ENCODE data around the gene DTNB. TPM values are rescaled to one million over a fixed set of nuclear protein-coding genes. Genes with fewer than 3 reads are reported as not detected.

The DTNB gene
- total and polyA plus RNA-seq, 10 of the 15 experiments (the other 5 are each of a cell fraction or from before 2014, with no cell fraction given): 4.5 to 30.6 (median 11.9) TPM

DNA sequence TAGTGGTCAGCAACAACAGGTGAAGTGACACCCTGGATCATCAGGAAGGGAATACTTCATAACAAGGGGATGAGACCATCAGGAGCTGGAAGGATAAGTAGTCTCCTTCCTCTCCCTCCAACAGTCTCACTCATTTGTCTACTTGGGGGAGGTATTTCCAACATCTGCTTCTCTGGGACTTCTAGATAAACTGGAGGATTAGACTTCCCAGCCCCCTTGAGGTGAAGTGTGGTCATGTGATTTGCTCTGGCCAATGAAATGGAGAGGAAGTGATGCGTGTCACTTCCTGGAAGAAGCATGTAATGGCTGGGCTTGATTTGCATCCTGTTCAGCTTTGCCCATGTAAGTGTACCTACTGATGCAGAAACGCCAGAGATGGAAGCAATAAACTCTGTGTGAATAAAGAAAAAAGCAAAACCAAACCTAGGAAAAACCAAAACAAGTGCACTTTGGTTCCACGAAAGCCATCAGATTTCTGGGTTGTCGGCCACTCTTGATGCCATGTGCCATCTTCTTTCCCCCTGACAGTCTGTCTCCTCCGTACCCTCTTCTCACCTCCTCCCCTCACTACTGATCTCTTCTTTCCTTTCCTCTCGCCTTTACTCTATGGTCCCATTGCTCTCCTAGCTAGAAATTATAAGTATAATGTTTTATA is 255.5 kb downstream of the DTNB start (continued):
- TF ChIP-seq EGR1 (IDR thresholded peaks at IDR 0.05; ENCODE audit: borderline replicate concordance in 1 of 2, low read depth in 2 of 2, low read length in 2 of 2) (no peak), BRCA1 (IDR thresholded peaks at IDR 0.05; ENCODE audit: low read depth, low read length) (no peak), MTA3 (IDR thresholded peaks at IDR 0.05; ENCODE audit: borderline replicate concordance, low read length) (no peak), IKZF2 (IDR thresholded peaks at IDR 0.05) (0 out of 4 replicates have a peak, but pooled peaks of 1 of the 2 experiments have one; percentile 29), CBX3 (IDR thresholded peaks at IDR 0.05; ENCODE audit: borderline replicate concordance, low read depth) (no peak), TCF3 (IDR thresholded peaks at IDR 0.05; ENCODE audit: borderline replicate concordance, insufficient read depth, low read depth, low read length) (no peak), HDGF (IDR thresholded peaks at IDR 0.05) (peak; percentile 64), CUX1 (IDR thresholded peaks at IDR 0.05; ENCODE audit: insufficient replicate concordance, low read depth, low read length) (peak; percentile 32), REST (IDR thresholded peaks at IDR 0.05; ENCODE audit: low read depth, low read length) (no peak), TCF12 (IDR thresholded peaks at IDR 0.05; ENCODE audit: low read depth, low read length) (no peak), SREBF2 (IDR thresholded peaks at IDR 0.05; ENCODE audit: low read length) (no peak), EED (IDR thresholded peaks at IDR 0.05; ENCODE audit: low read depth) (0 out of 2 replicates have a peak, but pooled peaks have one; percentile 11), HCFC1 (IDR thresholded peaks at IDR 0.05; ENCODE audit: low read length) (no peak), POU2F2 (IDR thresholded peaks at IDR 0.05; ENCODE audit: borderline replicate concordance, low read depth, low read length) (peak; percentile 92; the same call in 2 of the 3 replicates), TAF1 (IDR thresholded peaks at IDR 0.05; ENCODE audit: borderline replicate concordance, low read depth, low read length) (peak; percentile 76; the same call in 1 of the 2 replicates), STAT1 (conservative IDR thresholded peaks at IDR 0.05) (no peak), RUNX3 (IDR thresholded peaks at IDR 0.05; ENCODE audit: low read length) (peak; percentile 18; the same call in 1 of the 2 replicates), NBN (IDR thresholded peaks at IDR 0.05) (peak; percentile 64; the same call in 1 of the 2 replicates), ZNF274 (IDR thresholded peaks at IDR 0.05; ENCODE audit: insufficient read depth, insufficient read length) (no peak)

All from GM12878 (cell line).